Ascending aorta (tissue), 2 donors: Measurements from ENCODE around the gene LGALS9B. TPM values are rescaled to one million over a fixed set of nuclear protein-coding genes. Genes with fewer than 3 reads are reported as not detected.
"Not testable (repeated sequence)": the region's sequence is repeated elsewhere in the genome, so short reads cannot be mapped to it uniquely, and the experiment has no call there.

Experiments used
- DNase-seq, 2 donors: peaks; one replicate each; pipeline ENCODE4 v3.0.0-alpha.2; 2019; ENCODE audit warnings: low spot score in 2 of 2
- H3K27ac ChIP-seq, 2 donors: fragments of 200-600 bp; sonication (generic); one replicate each; pipeline ENCODE4 v1.5.1; 2016 to 2017; ENCODE audit warnings: mild to moderate bottlenecking in 1 of 2
- H3K27me3 ChIP-seq: fragments of 200-600 bp; sonication (generic); one replicate; pipeline ENCODE4 v1.5.1; 2017
- H3K36me3 ChIP-seq, 2 donors: fragments of 200-600 bp; sonication (generic); one replicate each; pipeline ENCODE4 v1.5.1; 2016
- H3K4me1 ChIP-seq, 2 donors: fragments of 200-600 bp; sonication (generic); one replicate each; pipeline ENCODE4 v1.5.1; 2016 to 2017; ENCODE audit warnings: mild to moderate bottlenecking in 1 of 2
- H3K4me3 ChIP-seq, 2 donors: fragments of 200-600 bp; sonication (generic); one replicate each; pipeline ENCODE4 v1.5.1; 2016 to 2017; ENCODE audit warnings: mild to moderate bottlenecking in 1 of 2
- H3K9me3 ChIP-seq, 2 donors: fragments of 200-600 bp; sonication (generic); one replicate each; pipeline ENCODE4 v1.5.1; 2016
- intact Hi-C: fragments of 100-400 bp; cut with DNase I; formaldehyde crosslinking; loops from one replicate; pipeline ENCODE4 v1.15.1; 2023
- total RNA-seq: library from RNA; depleted of rRNA; stranded (reverse); fragments of >200 nt; gene quantifications from one replicate; pipeline ENCODE4 v1.1.0, GENCODE V29; 2016

The LGALS9B gene
- not detected for total RNA-seq

GRCh38 chr17:20467447-20467846 is at the start of gene LGALS9B:
LGALS9B (minus strand) TSS chr17:20467539; CDS start chr17:20467470, 69 bp downstream.
- H3K27me3 ChIP-seq, H3K4me3 ChIP-seq, H3K9me3 ChIP-seq, DNase-seq, H3K27ac ChIP-seq, H3K4me1 ChIP-seq, intact Hi-C loops, H3K36me3 ChIP-seq: not testable (repeated sequence)

GRCh38 chr17:20516986-20517385 is 49.6 kb upstream of the LGALS9B start:
- H3K27me3 ChIP-seq, H3K9me3 ChIP-seq, H3K4me3 ChIP-seq, H3K27ac ChIP-seq, H3K36me3 ChIP-seq, intact Hi-C loops, DNase-seq, H3K4me1 ChIP-seq: not testable (repeated sequence)

- intact Hi-C loops, H3K27ac ChIP-seq, H3K9me3 ChIP-seq, H3K4me3 ChIP-seq, H3K27me3 ChIP-seq, H3K4me1 ChIP-seq, H3K36me3 ChIP-seq, DNase-seq: not testable (repeated sequence)
Measured at GRCh38 chr17:20515099-20515498, 47.8 kb upstream of the LGALS9B start.

GRCh38 chr17:20513539-20513938 is 46.2 kb upstream of the LGALS9B start:
- H3K4me1 ChIP-seq, H3K4me3 ChIP-seq, DNase-seq, H3K27me3 ChIP-seq, H3K27ac ChIP-seq, H3K9me3 ChIP-seq, intact Hi-C loops, H3K36me3 ChIP-seq: not testable (repeated sequence)

- H3K27me3 ChIP-seq, H3K27ac ChIP-seq, H3K9me3 ChIP-seq, H3K4me3 ChIP-seq, H3K36me3 ChIP-seq, H3K4me1 ChIP-seq, DNase-seq, intact Hi-C loops: not testable (repeated sequence)
Measured at GRCh38 chr17:20512378-20512777, 45.0 kb upstream of the LGALS9B start.

GRCh38 chr17:20511778-20512177 is 44.4 kb upstream of the LGALS9B start:
- H3K27ac ChIP-seq, H3K4me1 ChIP-seq, H3K27me3 ChIP-seq, H3K4me3 ChIP-seq, intact Hi-C loops, H3K9me3 ChIP-seq, H3K36me3 ChIP-seq, DNase-seq: not testable (repeated sequence)

GRCh38 chr17:20505333-20505732 is 38.0 kb upstream of the LGALS9B start:
- intact Hi-C loops, H3K9me3 ChIP-seq, H3K27me3 ChIP-seq, H3K27ac ChIP-seq, DNase-seq, H3K4me1 ChIP-seq, H3K4me3 ChIP-seq, H3K36me3 ChIP-seq: not testable (repeated sequence)

- intact Hi-C loops = not testable (repeated sequence)
Measured at GRCh38 chr17:20504388-20505066, 37.2 kb upstream of the LGALS9B start.

GRCh38 chr17:20501896-20502295 is 34.6 kb upstream of the LGALS9B start:
- H3K9me3 ChIP-seq, H3K4me3 ChIP-seq: not testable (repeated sequence)

More at GRCh38 chr17:20504388-20505066, 37.2 kb upstream of the LGALS9B start:
- not testable (repeated sequence) for H3K9me3 ChIP-seq, H3K4me3 ChIP-seq, H3K36me3 ChIP-seq, H3K27me3 ChIP-seq, DNase-seq, H3K27ac ChIP-seq, H3K4me1 ChIP-seq

GRCh38 chr17:20500346-20500745 is 33.0 kb upstream of the LGALS9B start:
- intact Hi-C loops = not testable (repeated sequence)

More at GRCh38 chr17:20501896-20502295, 34.6 kb upstream of the LGALS9B start:
- H3K36me3 ChIP-seq, H3K27ac ChIP-seq, H3K4me1 ChIP-seq, H3K27me3 ChIP-seq, intact Hi-C loops, DNase-seq: not testable (repeated sequence)

GRCh38 chr17:20495420-20495819 is 28.1 kb upstream of the LGALS9B start:
- H3K9me3 ChIP-seq, intact Hi-C loops, H3K36me3 ChIP-seq, H3K27ac ChIP-seq, H3K4me1 ChIP-seq, H3K4me3 ChIP-seq, DNase-seq, H3K27me3 ChIP-seq: not testable (repeated sequence)

More at GRCh38 chr17:20500346-20500745, 33.0 kb upstream of the LGALS9B start:
- not testable (repeated sequence) for H3K27me3 ChIP-seq, DNase-seq, H3K27ac ChIP-seq, H3K36me3 ChIP-seq, H3K4me1 ChIP-seq, H3K9me3 ChIP-seq, H3K4me3 ChIP-seq

GRCh38 chr17:20494735-20495134 is 27.4 kb upstream of the LGALS9B start:
- H3K4me1 ChIP-seq, DNase-seq, H3K27ac ChIP-seq, H3K27me3 ChIP-seq, H3K36me3 ChIP-seq, H3K4me3 ChIP-seq, intact Hi-C loops, H3K9me3 ChIP-seq: not testable (repeated sequence)

GRCh38 chr17:20494147-20494546 is 26.8 kb upstream of the LGALS9B start:
- DNase-seq, H3K9me3 ChIP-seq, H3K36me3 ChIP-seq, H3K4me3 ChIP-seq, H3K27me3 ChIP-seq, intact Hi-C loops, H3K27ac ChIP-seq, H3K4me1 ChIP-seq: not testable (repeated sequence)

GRCh38 chr17:20492971-20493370 is 25.6 kb upstream of the LGALS9B start:
- H3K27ac ChIP-seq, intact Hi-C loops, H3K9me3 ChIP-seq, H3K36me3 ChIP-seq, DNase-seq, H3K27me3 ChIP-seq, H3K4me1 ChIP-seq, H3K4me3 ChIP-seq: not testable (repeated sequence)

GRCh38 chr17:20492099-20492498 is 24.8 kb upstream of the LGALS9B start:
- H3K27me3 ChIP-seq, H3K27ac ChIP-seq, H3K9me3 ChIP-seq, H3K4me1 ChIP-seq, intact Hi-C loops, H3K4me3 ChIP-seq, DNase-seq, H3K36me3 ChIP-seq: not testable (repeated sequence)
